Fibroblast of lung (primary cell): ENCODE data around the gene SNRPD3. TPM values are rescaled to one million over a fixed set of nuclear protein-coding genes. Genes with fewer than 3 reads are reported as not detected.
A peak's percentile ranks its signal among the peaks of the same experiment; 100 is the strongest.
"Not testable (repeated sequence)": the region's sequence is repeated elsewhere in the genome, so short reads cannot be mapped to it uniquely, and the experiment has no call there.

ENCODE experiments used
- DNase-seq, 2 donors: peaks; one replicate each; pipeline versions ENCODE4 v3.0.0 to v3.0.0-alpha.2; 2010; ENCODE audit warnings: low read depth in 2 of 2
- H2AFZ ChIP-seq: 2 replicates; pipeline ENCODE4 v1.5.1; 2012; ENCODE audit warnings: low read length, control low read depth, inconsistent platforms
- H3K27ac ChIP-seq: 2 replicates; pipeline ENCODE4 v1.5.1; 2011; ENCODE audit warnings: low read length, control low read depth; ENCODE audit not compliant: insufficient read depth
- H3K27me3 ChIP-seq: 2 replicates; pipeline ENCODE4 v1.5.1; 2011; ENCODE audit warnings: mild to moderate bottlenecking, low read length; ENCODE audit not compliant: control insufficient read depth, insufficient read depth
- H3K36me3 ChIP-seq: 2 replicates; pipeline ENCODE4 v1.5.1; 2011; ENCODE audit warnings: low read length; ENCODE audit not compliant: control insufficient read depth, insufficient read depth
- H3K4me1 ChIP-seq: 2 replicates; pipeline ENCODE4 v1.5.1; 2011; ENCODE audit warnings: low read length; ENCODE audit not compliant: control insufficient read depth, insufficient read depth; ENCODE audit errors: extremely low read depth
- H3K4me2 ChIP-seq: 2 replicates; pipeline ENCODE4 v1.5.1; 2011; ENCODE audit warnings: low read length, control low read depth; ENCODE audit not compliant: insufficient read depth; ENCODE audit errors: extremely low read depth
- H3K4me3 ChIP-seq, 4 experiments: fragments of 200-600 bp in 1 of 4; sonication (generic) in 1 of 4; replicated peaks in 1 of 4; 2 replicates each; pipeline ENCODE4 v1.5.1; 2011 to 2016; ENCODE audit warnings: low read length in 4 of 4, low read depth in 3 of 4, mild to moderate bottlenecking in 3 of 4, control low read depth in 2 of 4, inconsistent platforms in 1 of 4, mixed read lengths in 1 of 4; ENCODE audit not compliant: insufficient read depth in 1 of 4; ENCODE audit errors: control extremely low read depth in 1 of 4
- H3K79me2 ChIP-seq: 2 replicates; pipeline ENCODE4 v1.5.1; 2012; ENCODE audit warnings: mild to moderate bottlenecking, low read length, inconsistent platforms; ENCODE audit not compliant: control insufficient read depth, insufficient read depth
- H3K9ac ChIP-seq: 2 replicates; pipeline ENCODE4 v1.5.1; 2011; ENCODE audit warnings: mild to moderate bottlenecking, low read length, control low read depth; ENCODE audit not compliant: insufficient read depth
- H3K9me3 ChIP-seq: 2 replicates; pipeline ENCODE4 v1.5.1; 2012; ENCODE audit warnings: low read depth, low read length; ENCODE audit not compliant: control insufficient read depth, insufficient read depth
- H4K20me1 ChIP-seq: 2 replicates; pipeline ENCODE4 v1.5.1; 2011; ENCODE audit warnings: low read length; ENCODE audit not compliant: control insufficient read depth, insufficient read depth; ENCODE audit errors: extremely low read depth
- EZH2 ChIP-seq: IDR thresholded peaks from 2 replicates; pipeline ENCODE4 v1.5.1; 2012; ENCODE audit warnings: low read length, control low read depth, mild to moderate bottlenecking; ENCODE audit errors: missing control alignments
- polyA plus RNA-seq, 2 donors: library from polyadenylated mRNA; depleted of rRNA in 1 of 2; stranded (reverse) in 1 of 2; unstranded in 1 of 2; fragments of >200 nt; gene quantifications; 2 replicates each; pipeline ENCODE4 v1.2.1, GENCODE V29; 2011 to 2012; ENCODE audit warnings: missing spikeins in 1 of 2
- total RNA-seq: library from RNA; depleted of rRNA; stranded (reverse); fragments of >200 nt; gene quantifications from 2 replicates; pipeline ENCODE4 v1.2.1, GENCODE V29; 2014
- TF ChIP-seq, protein P1 (sequence below), 2 donors: IDR thresholded peaks in 1 of 2; conservative IDR thresholded peaks in 1 of 2; 1 replicate in 1 of 2; 2 replicates in 1 of 2; pipeline ENCODE4 v1.5.1; 2011 to 2012; ENCODE audit warnings: low read length in 2 of 2, control low read depth in 1 of 2, inconsistent platforms in 1 of 2, low read depth in 1 of 2, mild to moderate bottlenecking in 1 of 2

Gene SNRPD3
- total and polyA plus RNA-seq, 2 donors (not counting 1 experiment from before 2014, with no cell fraction given) = 114 to 151 TPM

DNA sequence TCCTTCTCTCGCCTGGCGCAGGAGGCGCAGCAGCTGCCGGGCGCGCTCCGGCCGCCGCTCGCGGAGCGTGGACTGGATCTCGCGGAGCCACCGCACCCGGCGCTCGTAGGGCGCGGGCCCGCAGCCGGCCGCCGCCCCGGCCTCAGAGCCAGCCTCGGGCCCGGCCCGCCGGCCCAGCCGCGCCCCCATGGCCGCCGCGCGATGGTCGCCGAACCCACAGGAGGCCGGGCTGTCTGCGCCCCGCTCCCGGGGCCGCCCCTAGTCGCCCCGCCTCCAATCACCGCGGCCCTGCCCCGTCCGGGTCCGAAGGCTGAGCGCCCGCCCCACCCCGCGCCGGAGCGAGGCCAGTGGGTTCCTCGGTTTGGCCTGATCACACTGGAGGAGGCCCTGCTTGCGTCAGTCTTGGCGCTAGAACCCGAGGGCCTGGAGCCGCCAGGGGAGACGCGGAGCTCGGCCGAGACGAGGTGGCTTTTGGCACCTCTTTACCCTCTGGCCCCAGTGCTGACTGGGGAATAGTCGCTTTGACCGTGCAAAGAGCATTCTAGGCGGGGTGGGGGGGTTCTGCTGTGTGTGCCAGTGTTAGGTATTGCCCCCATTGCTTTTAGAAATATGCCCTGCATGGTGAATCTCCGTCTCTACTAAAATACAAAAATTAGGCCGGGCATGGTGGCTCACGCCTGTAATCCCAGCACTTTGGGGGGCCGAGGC is 37.2 kb downstream of the SNRPD3 start, which contains the start of gene LRRC75B:
Gene LRRC75B (minus strand): TSS at position 223 of the 708 bp plus-strand sequence. CDS start 34 bp downstream, at position 189.
- DNase-seq = peak; percentile 84 to 88
- peak within 1 kb of the TSS; percentile 46 for H3K9ac ChIP-seq
- no peaks in the 10 kb centered on the region for H3K79me2 ChIP-seq
- H3K4me2 ChIP-seq = peak within 1 kb of the TSS; percentile 80
- peak within 1 kb of the TSS; percentile 64 for H3K27ac ChIP-seq
- H2AFZ ChIP-seq = peak within 1 kb of the TSS; percentile 92
- H3K9me3 ChIP-seq = no peaks in the 10 kb centered on the region
- peaks cover 3% of the 10 kb centered on the region for H3K4me1 ChIP-seq
- no peaks in the 10 kb centered on the region for H3K36me3 ChIP-seq
- H4K20me1 ChIP-seq = no peaks in the 10 kb centered on the region
- H3K4me3 ChIP-seq = peak within 1 kb of the TSS; percentile 5 to 67 (median 44)
- no peak for TF ChIP-seq EZH2
- TF ChIP-seq, protein P1, sequence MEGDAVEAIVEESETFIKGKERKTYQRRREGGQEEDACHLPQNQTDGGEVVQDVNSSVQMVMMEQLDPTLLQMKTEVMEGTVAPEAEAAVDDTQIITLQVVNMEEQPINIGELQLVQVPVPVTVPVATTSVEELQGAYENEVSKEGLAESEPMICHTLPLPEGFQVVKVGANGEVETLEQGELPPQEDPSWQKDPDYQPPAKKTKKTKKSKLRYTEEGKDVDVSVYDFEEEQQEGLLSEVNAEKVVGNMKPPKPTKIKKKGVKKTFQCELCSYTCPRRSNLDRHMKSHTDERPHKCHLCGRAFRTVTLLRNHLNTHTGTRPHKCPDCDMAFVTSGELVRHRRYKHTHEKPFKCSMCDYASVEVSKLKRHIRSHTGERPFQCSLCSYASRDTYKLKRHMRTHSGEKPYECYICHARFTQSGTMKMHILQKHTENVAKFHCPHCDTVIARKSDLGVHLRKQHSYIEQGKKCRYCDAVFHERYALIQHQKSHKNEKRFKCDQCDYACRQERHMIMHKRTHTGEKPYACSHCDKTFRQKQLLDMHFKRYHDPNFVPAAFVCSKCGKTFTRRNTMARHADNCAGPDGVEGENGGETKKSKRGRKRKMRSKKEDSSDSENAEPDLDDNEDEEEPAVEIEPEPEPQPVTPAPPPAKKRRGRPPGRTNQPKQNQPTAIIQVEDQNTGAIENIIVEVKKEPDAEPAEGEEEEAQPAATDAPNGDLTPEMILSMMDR (conservative IDR thresholded peaks at IDR 0.05 in 1 of 2, IDR thresholded peaks at IDR 0.05 in 1 of 2; ENCODE audit: low read depth in 1 of 2, low read length in 2 of 2) = no peak
- H3K27me3 ChIP-seq = no peaks in the 10 kb centered on the region

DNA sequence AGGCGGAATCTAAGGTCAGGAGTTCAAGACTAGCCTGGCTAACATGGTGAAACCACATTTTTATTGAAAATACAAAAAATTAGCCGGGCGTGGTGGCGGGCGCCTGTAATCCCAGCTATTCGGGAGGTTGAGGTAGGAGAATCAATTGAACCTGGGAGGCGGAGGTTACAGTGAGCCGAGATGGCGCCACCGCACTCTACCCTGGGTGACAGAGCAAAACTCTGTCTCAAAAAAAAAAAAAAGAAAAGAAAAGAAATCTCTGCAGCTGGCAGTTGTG is 37.7 kb downstream of the SNRPD3 start:
- not testable (repeated sequence) for H3K27me3 ChIP-seq, H3K4me1 ChIP-seq, H3K9ac ChIP-seq, H3K9me3 ChIP-seq, H2AFZ ChIP-seq, H3K36me3 ChIP-seq, H4K20me1 ChIP-seq, H3K79me2 ChIP-seq, DNase-seq
- H3K4me2 ChIP-seq = peak overlapping the region; percentile 80
- peak overlapping the region in 3 of 4 experiments; percentile 5 to 67 (median 38) for H3K4me3 ChIP-seq
- H3K27ac ChIP-seq = peak overlapping the region; percentile 64

DNA sequence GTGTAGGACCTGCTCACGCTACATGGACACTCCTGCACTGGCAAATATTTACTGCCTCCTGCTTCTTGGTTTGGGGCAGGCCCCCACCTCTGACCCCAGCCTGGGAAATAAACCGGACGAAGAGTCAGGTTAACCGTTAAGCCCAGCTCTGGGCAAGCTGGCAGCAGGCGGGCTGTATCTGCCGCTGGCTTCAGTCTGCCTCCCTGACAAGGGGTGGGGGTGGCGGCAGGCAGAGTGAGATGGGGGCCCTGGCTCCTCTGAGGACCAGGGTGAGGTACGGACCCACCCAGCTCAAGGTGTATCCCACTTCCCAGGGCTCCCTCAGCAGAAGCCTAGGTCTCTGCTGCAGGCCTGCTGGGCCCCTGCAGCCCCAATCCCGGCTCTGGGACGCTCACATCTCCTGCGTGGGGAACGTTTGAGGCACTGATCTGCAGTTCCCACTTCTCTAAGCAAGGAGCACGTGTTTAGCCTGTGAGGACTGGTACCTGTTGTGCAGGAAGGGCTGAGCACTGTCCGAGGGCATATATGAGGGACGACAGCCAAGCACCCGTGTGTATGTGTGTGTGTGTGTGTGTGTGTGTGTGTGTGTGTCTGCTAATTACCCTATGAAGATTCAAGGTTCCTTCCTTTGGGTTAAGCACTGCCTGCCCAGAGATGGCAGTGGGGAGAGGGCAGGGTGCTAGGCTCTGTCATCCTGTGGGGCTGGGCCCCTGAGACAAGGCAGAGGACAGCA is 38.2 kb downstream of the SNRPD3 start:
- TF ChIP-seq, protein P1 (conservative IDR thresholded peaks at IDR 0.05 in 1 of 2, IDR thresholded peaks at IDR 0.05 in 1 of 2; ENCODE audit: low read depth in 1 of 2, low read length in 2 of 2) = no peak
- TF ChIP-seq EZH2 = no peak
- peaks cover 3% of the 10 kb centered on the region for H3K4me1 ChIP-seq
- H3K9ac ChIP-seq = no peak overlapping the region
- H3K79me2 ChIP-seq = no peaks in the 10 kb centered on the region
- H3K36me3 ChIP-seq = no peaks in the 10 kb centered on the region
- no peak overlapping the region for H3K4me3 ChIP-seq
- H3K4me2 ChIP-seq = no peak overlapping the region
- no peak for DNase-seq
- no peaks in the 10 kb centered on the region for H3K27me3 ChIP-seq
- H2AFZ ChIP-seq = no peak overlapping the region
- H4K20me1 ChIP-seq = no peaks in the 10 kb centered on the region
- no peaks in the 10 kb centered on the region for H3K9me3 ChIP-seq
- H3K27ac ChIP-seq = no peak overlapping the region
